IMR-90 (cell line): ENCODE data around the gene RNU2-63P. TPM values are rescaled to one million over a fixed set of nuclear protein-coding genes. Genes with fewer than 3 reads are reported as not detected.

Source experiments
- ATAC-seq: fragments of 200-7000 bp; cut with Tn5 transposase; 2 replicates; pipeline ENCODE4 v1.9.1; 2020; ENCODE audit warnings: low read depth, mild to moderate bottlenecking, moderate library complexity
- BruUV-seq: library from RNA; stranded (reverse); fragments of 400-500 nt; replicated peaks from 2 replicates; lab custom pipeline; 2021; lab: Mats Ljungman, UMichigan
- CTCF ChIA-PET: fragments of 300-600 bp; formaldehyde crosslinking; extraction: SDS; loops from one replicate; lab custom pipeline; 2021; ENCODE audit warnings: antibody characterized with exemption; lab: Yijun Ruan, JAX
- POLR2A ChIA-PET: fragments of 300-600 bp; sonication (Branson Sonifier 250); formaldehyde crosslinking; loops from one replicate; lab custom pipeline; 2022; ENCODE audit warnings: antibody characterized with exemption; ENCODE audit not compliant: unreplicated experiment; lab: Charles Lee
- DNase-seq: peaks from one replicate; pipeline ENCODE4 v3.0.0; 2013
- H2AFZ ChIP-seq: replicated peaks from 2 replicates; pipeline ENCODE3; 2013; ENCODE audit warnings: low read length, mild to moderate bottlenecking; ENCODE audit not compliant: poor library complexity
- H2AK5ac ChIP-seq: 2 replicates; pipeline ENCODE4 v1.6.1; 2013; ENCODE audit warnings: low read depth, low read length, inconsistent platforms
- H2AK9ac ChIP-seq: replicated peaks from 2 replicates; pipeline ENCODE3; 2013; ENCODE audit warnings: mild to moderate bottlenecking, low read depth, low read length, moderate library complexity; ENCODE audit not compliant: poor library complexity
- H2BK120ac ChIP-seq: 2 replicates; pipeline ENCODE4 v1.6.1; 2013; ENCODE audit warnings: low read depth, low read length, inconsistent platforms
- H2BK15ac ChIP-seq: 3 replicates; pipeline ENCODE4 v1.6.1; 2013; ENCODE audit warnings: low read depth, low read length, inconsistent platforms
- H2BK20ac ChIP-seq: 2 replicates; pipeline ENCODE4 v1.6.1; 2013; ENCODE audit warnings: low read depth, mild to moderate bottlenecking, inconsistent platforms, low read length, moderate library complexity
- H2BK5ac ChIP-seq: 2 replicates; pipeline ENCODE4 v1.6.1; 2013; ENCODE audit warnings: mild to moderate bottlenecking, low read depth, low read length, inconsistent platforms; ENCODE audit not compliant: poor library complexity, severe bottlenecking
- H3K14ac ChIP-seq: replicated peaks from 2 replicates; pipeline ENCODE4 v1.6.1; 2013; ENCODE audit warnings: low read depth, low read length, inconsistent platforms
- H3K18ac ChIP-seq: 2 replicates; pipeline ENCODE4 v1.6.1; 2013; ENCODE audit warnings: low read depth, low read length, control low read depth
- H3K23ac ChIP-seq: 2 replicates; pipeline ENCODE4 v1.6.1; 2013; ENCODE audit warnings: low read depth, low read length, inconsistent platforms
- H3K27ac ChIP-seq: 2 replicates; pipeline ENCODE4 v1.5.1; 2013; ENCODE audit warnings: mild to moderate bottlenecking, control low read depth, low read length; ENCODE audit not compliant: insufficient read depth
- H3K27me3 ChIP-seq: 2 replicates; pipeline ENCODE4 v1.6.1; 2013; ENCODE audit warnings: low read length; ENCODE audit not compliant: control insufficient read depth, insufficient read depth
- H3K36me3 ChIP-seq: 2 replicates; pipeline ENCODE4 v1.6.1; 2013; ENCODE audit warnings: low read length, mixed read lengths; ENCODE audit not compliant: control insufficient read depth, insufficient read depth
- H3K4ac ChIP-seq: 2 replicates; pipeline ENCODE4 v1.6.1; 2013; ENCODE audit warnings: low read depth, low read length, inconsistent platforms
- H3K4me1 ChIP-seq: 2 replicates; pipeline ENCODE4 v1.6.1; 2013; ENCODE audit warnings: low read length, mixed read lengths; ENCODE audit not compliant: control insufficient read depth, insufficient read depth
- H3K4me2 ChIP-seq: 2 replicates; pipeline ENCODE4 v1.6.1; 2013; ENCODE audit warnings: low read depth, mild to moderate bottlenecking, control low read depth, low read length, moderate library complexity
- H3K4me3 ChIP-seq: 2 replicates; pipeline ENCODE4 v1.5.1; 2013; ENCODE audit warnings: low read depth, mild to moderate bottlenecking, control low read depth, low read length, moderate library complexity; ENCODE audit not compliant: insufficient read depth
- H3K56ac ChIP-seq: 2 replicates; pipeline ENCODE4 v1.6.1; 2013; ENCODE audit warnings: low read length, inconsistent platforms; ENCODE audit not compliant: insufficient read depth; ENCODE audit errors: extremely low read depth
- H3K79me1 ChIP-seq, 2 experiments: 2 replicates each; pipeline ENCODE4 v1.6.1; 2013; ENCODE audit warnings: low read length in 2 of 2, inconsistent platforms in 1 of 2, low read depth in 1 of 2
- H3K9ac ChIP-seq: 2 replicates; pipeline ENCODE4 v1.6.1; 2013; ENCODE audit warnings: low read depth, low read length, control low read depth
- H3K9me1 ChIP-seq: 2 replicates; pipeline ENCODE4 v1.6.1; 2013; ENCODE audit warnings: low read length, inconsistent platforms; ENCODE audit not compliant: insufficient read depth
- H3K9me3 ChIP-seq: 2 replicates; pipeline ENCODE4 v1.6.1; 2013; ENCODE audit warnings: low read length; ENCODE audit not compliant: control insufficient read depth, insufficient read depth
- H4K20me1 ChIP-seq: 2 replicates; pipeline ENCODE4 v1.6.1; 2013; ENCODE audit warnings: low read length, inconsistent platforms; ENCODE audit not compliant: insufficient read depth
- H4K5ac ChIP-seq: 2 replicates; pipeline ENCODE4 v1.6.1; 2013; ENCODE audit warnings: mild to moderate bottlenecking, low read depth, low read length, control low read depth
- H4K8ac ChIP-seq, 2 experiments: 2 replicates each; pipeline ENCODE4 v1.6.1; 2013; ENCODE audit warnings: low read depth in 2 of 2, low read length in 2 of 2, control low read depth in 1 of 2, inconsistent platforms in 1 of 2
- H4K91ac ChIP-seq: 2 replicates; pipeline ENCODE4 v1.6.1; 2013; ENCODE audit warnings: low read depth, low read length, inconsistent platforms; ENCODE audit not compliant: insufficient read depth
- CEBPB ChIP-seq: IDR thresholded peaks from 2 replicates; pipeline ENCODE4 v1.6.1; 2012; ENCODE audit warnings: low read depth, low read length, improper control_type of control experiment
- CHD1 ChIP-seq: IDR thresholded peaks from 2 replicates; pipeline ENCODE4 v1.6.1; 2012; ENCODE audit warnings: low read depth, low read length, improper control_type of control experiment
- CTCF ChIP-seq: conservative IDR thresholded peaks from 2 replicates; pipeline ENCODE4 v1.5.1; 2012; ENCODE audit warnings: mild to moderate bottlenecking, low read depth, low read length, improper control_type of control experiment
- FOS ChIP-seq: fragments of 150-350 bp; IDR thresholded peaks from 2 replicates; pipeline ENCODE4 v1.6.1; 2016; ENCODE audit warnings: low read depth, low read length
- NFE2L2 ChIP-seq: fragments of 150-350 bp; IDR thresholded peaks from 2 replicates; pipeline ENCODE4 v1.6.1; 2016; ENCODE audit warnings: low read depth, mild to moderate bottlenecking, low read length
- POLR2A ChIP-seq: IDR thresholded peaks from 2 replicates; pipeline ENCODE4 v1.6.1; 2012; ENCODE audit warnings: mild to moderate bottlenecking, low read depth, low read length
- RAD21 ChIP-seq: IDR thresholded peaks from 2 replicates; pipeline ENCODE4 v1.6.1; 2012; ENCODE audit warnings: low read length, improper control_type of control experiment
- RCOR1 ChIP-seq: IDR thresholded peaks from 2 replicates; pipeline ENCODE4 v1.6.1; 2012; ENCODE audit warnings: mild to moderate bottlenecking, low read length, improper control_type of control experiment; ENCODE audit not compliant: insufficient replicate concordance
- RFX5 ChIP-seq: IDR thresholded peaks from 2 replicates; pipeline ENCODE4 v1.8.0; 2012; ENCODE audit warnings: low read depth, mild to moderate bottlenecking, low read length, moderate library complexity
- SMC3 ChIP-seq: fragments of 150-350 bp; IDR thresholded peaks from 2 replicates; pipeline ENCODE4 v1.6.1; 2016; ENCODE audit warnings: low read depth, mild to moderate bottlenecking, antibody characterized with exemption, low read length, moderate library complexity
- USF2 ChIP-seq: fragments of 150-350 bp; IDR thresholded peaks from 2 replicates; pipeline ENCODE4 v1.6.1; 2017; ENCODE audit warnings: mild to moderate bottlenecking, antibody characterized with exemption, low read length, low read depth
- WGBS, 2 experiments: methylation state at CpG; one replicate each; pipeline versions ENCODE4 v1.1.5 to v1.1.7; 2013; ENCODE audit warnings: missing lambda C conversion rate in 2 of 2; ENCODE audit not compliant: insufficient read length in 1 of 2; ENCODE audit errors: extremely low coverage in 2 of 2; 5-methylcytosine and 5-hydroxymethylcytosine counted together
- dilution Hi-C: fragments of 300-500 bp; cut with HindIII; formaldehyde crosslinking; loops from one replicate; pipeline ENCODE4 v1.14.3; 2018; ENCODE audit warnings: low sequenced_read_pairs; ENCODE audit not compliant: unreplicated experiment
- in situ Hi-C: fragments of 300-500 bp; cut with MboI; formaldehyde crosslinking; loops from 3 replicates; pipeline ENCODE4 v1.14.3; 2019; ENCODE audit warnings: low sequenced_read_pairs, inconsistent platforms, mixed read lengths
- intact Hi-C: fragments of 100-400 bp; cut with micrococcal nuclease; formaldehyde crosslinking; loops from 2 replicates; pipeline ENCODE4 v1.10.0; 2022
- polyA plus RNA-seq, 3 experiments: library from polyadenylated mRNA; depleted of rRNA; stranded (reverse); fragments of >200 nt; gene quantifications; 2 replicates each; pipeline ENCODE4 v1.2.3, GENCODE V29; 2012; ENCODE audit warnings: low replicate concordance in 1 of 3
- total RNA-seq: library from RNA; depleted of rRNA; stranded (reverse); fragments of >200 nt; gene quantifications from 2 replicates; pipeline ENCODE4 v1.2.3, GENCODE V29; 2012
- TF ChIP-seq, protein P1 (sequence below): fragments of 150-350 bp; IDR thresholded peaks from 2 replicates; pipeline ENCODE4 v1.6.1; 2016; ENCODE audit warnings: low read depth, mild to moderate bottlenecking, low read length, moderate library complexity, borderline replicate concordance

RNU2-63P gene
- total and polyA plus RNA-seq, 2 of the 4 experiments (the other 2 are of a cell fraction), result under 0.01 TPM; not detected in 1

DNA sequence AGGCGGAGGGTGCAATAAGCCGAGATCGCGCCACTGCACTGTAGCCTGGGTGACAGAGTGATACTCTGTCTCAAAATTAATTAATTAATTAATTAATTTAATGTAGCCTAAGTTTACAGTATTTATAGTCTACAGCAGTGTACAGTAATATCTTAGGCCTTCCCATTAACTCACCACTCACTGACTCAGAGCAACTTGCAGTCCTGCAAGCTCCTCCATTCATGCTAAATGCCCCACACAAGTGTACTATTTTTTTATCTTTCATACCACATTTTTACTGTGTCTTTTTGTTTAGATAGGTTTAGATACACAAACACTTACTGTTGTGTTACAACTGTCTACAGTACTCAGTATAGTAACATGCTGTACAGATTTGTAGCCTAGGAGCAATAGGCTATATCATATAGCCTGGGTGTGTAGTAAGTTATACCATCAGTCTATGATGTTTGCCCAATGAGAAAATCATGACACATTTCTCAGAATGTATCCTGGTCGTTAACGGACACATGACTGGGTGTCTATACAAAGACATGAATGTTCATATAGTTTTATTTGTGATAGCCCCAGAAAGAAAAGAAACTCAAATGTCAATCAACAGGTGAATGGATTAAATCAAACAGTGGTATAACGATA lies 15.8 kb upstream of the RNU2-63P start:
- Histone ChIP-seq H3K18ac (no peak overlapping the region), H3K27ac (no peak overlapping the region), H3K79me1 (peaks cover 19 to 22% of the 10 kb centered on the region in 2 experiments), H3K9ac (no peak overlapping the region), H3K36me3 (peaks cover 26% of the 10 kb centered on the region), H2AFZ (no peak overlapping the region), H3K4me1 (no peaks in the 10 kb centered on the region), H2BK20ac (no peak overlapping the region), H2AK9ac (no peak overlapping the region), H4K20me1 (no peaks in the 10 kb centered on the region), H3K4me3 (no peak overlapping the region), H3K23ac (no peak overlapping the region), H4K8ac (no peak overlapping the region), H3K9me1 (no peaks in the 10 kb centered on the region; the same call in 1 of the 2 replicates), H2BK120ac (no peak overlapping the region), H3K27me3 (no peaks in the 10 kb centered on the region), H2AK5ac (no peak overlapping the region), H3K56ac (no peak overlapping the region), H2BK5ac (no peak overlapping the region), H4K91ac (no peak overlapping the region), H2BK15ac (no peak overlapping the region), H4K5ac (no peak overlapping the region), H3K4me2 (no peak overlapping the region), H3K14ac (no peak overlapping the region), H3K9me3 (no peaks in the 10 kb centered on the region), H3K4ac (no peak overlapping the region)
- no CpG with 5 or more reads among the region's 7 CpGs for WGBS, 2 experiments
- in situ Hi-C loops (no loop called here), intact Hi-C loops (no loop called here), dilution Hi-C loops (no loop called here)
- BruUV-seq, result no TSS peak
- peak; percentile 88 for ATAC-seq
- CTCF ChIA-PET, result no interaction called here
- peak; percentile 59 for DNase-seq
- POLR2A ChIA-PET, result no interaction called here
- TF ChIP-seq POLR2A, result no peak
- no peak for TF ChIP-seq SMC3
- TF ChIP-seq USF2, result no peak
- TF ChIP-seq, protein P1, sequence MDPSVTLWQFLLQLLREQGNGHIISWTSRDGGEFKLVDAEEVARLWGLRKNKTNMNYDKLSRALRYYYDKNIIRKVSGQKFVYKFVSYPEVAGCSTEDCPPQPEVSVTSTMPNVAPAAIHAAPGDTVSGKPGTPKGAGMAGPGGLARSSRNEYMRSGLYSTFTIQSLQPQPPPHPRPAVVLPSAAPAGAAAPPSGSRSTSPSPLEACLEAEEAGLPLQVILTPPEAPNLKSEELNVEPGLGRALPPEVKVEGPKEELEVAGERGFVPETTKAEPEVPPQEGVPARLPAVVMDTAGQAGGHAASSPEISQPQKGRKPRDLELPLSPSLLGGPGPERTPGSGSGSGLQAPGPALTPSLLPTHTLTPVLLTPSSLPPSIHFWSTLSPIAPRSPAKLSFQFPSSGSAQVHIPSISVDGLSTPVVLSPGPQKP, result no peak
- no peak for TF ChIP-seq RFX5
- no peak for TF ChIP-seq CTCF
- TF ChIP-seq CHD1, result no peak
- TF ChIP-seq RAD21, result no peak
- no peak for TF ChIP-seq NFE2L2
- TF ChIP-seq CEBPB, result no peak
- no peak for TF ChIP-seq FOS
- TF ChIP-seq RCOR1, result no peak
